ENCODE data around the gene HSD17B4. TPM values are rescaled to one million over a fixed set of nuclear protein-coding genes. Genes with fewer than 3 reads are reported as not detected.

HSD17B4 gene
- total RNA-seq, 4 donors from 2014 or later, result 205 to 356 (median 296) TPM

- no peak for TF ChIP-seq CTCF (IDR thresholded peaks at IDR 0.05; ENCODE audit: low read depth)
Measured at GRCh38 chr5:119411361-119412278, 40.7 kb upstream of the HSD17B4 start.

DNA sequence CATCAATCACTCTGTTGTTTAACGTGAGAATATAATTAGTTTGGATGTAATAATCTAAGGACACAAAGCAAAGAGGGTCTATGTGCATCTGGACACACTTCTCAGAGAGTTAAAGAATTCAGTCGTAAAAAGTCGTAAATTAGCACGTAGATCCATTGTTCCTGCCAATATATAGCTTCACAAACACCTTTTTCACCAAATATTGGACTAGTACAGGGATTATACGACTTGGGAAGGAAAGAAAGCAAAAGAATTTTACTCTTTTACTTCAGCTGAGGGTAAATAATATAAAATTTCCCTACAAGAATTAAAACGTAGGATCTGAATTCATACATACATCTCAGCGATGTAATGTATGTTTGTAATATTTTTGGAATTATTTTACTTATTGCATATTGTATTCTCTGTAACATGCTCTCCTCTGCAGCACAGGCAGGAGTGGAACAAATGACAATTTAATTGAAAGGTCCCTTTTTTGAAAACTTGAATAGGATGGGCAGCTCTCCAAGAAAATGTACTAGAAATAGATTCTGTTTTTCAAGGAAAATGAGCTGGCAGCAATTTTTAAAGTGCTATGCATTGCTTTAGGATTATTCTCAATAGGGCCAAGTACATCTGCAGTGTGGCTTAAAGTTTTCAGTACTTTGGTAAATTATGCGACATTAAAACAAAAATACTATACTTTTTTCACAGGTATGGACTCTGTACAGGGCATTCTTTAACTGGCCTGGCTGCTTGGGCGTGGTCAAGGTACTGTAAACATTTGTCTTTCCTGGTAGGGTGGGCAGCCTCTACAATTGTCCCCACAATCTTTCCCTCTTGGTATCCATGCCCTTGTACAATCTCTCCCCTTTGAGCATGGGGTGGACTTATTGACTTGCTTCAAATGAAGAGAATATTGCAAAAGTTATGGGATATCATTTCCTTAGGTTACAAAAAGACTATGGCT lies 39.7 kb upstream of the HSD17B4 start:
- TF ChIP-seq CTCF (IDR thresholded peaks at IDR 0.05; ENCODE audit: low read depth), result no peak

DNA sequence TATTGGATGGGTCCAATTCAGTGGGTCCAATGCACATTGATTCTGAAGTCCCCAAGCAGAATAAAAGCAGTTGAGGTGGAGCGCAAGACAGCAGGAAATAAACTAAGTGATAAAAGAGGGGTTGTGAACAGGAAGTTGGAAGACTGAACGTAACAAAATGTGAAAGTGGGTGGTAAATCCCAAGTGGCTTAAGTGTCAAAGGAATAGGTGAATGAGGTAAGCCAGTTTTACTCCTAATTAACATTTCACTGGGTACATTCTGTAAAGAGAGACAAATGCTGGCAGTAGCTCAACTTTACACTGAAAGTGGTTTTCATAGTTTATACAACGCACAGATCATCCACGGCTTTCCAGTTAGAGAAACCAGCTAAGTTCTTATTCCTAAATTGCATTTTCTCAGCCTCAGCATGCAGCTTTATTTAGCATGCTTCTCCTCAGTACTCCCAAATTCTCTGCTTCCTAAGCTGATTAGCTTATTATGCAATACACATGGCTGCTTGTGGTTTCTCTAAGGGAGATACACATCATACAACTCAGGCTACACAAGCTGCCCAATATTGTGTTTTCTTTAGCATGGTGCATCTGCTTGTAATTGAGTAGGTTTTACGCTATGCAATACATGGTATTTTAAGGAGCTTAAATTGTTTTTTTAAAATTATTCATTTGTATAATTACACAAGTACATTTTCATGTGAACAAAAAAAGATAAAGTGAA lies 34.2 kb upstream of the HSD17B4 start:
- no peak for TF ChIP-seq CTCF (IDR thresholded peaks at IDR 0.05; ENCODE audit: low read depth)

GRCh38 chr5:119418606-119419100 lies 33.6 kb upstream of the HSD17B4 start:
- TF ChIP-seq CTCF (IDR thresholded peaks at IDR 0.05; ENCODE audit: low read depth), result no peak

- no peak for TF ChIP-seq CTCF (IDR thresholded peaks at IDR 0.05; ENCODE audit: low read depth)
Measured at GRCh38 chr5:119420169-119420568, 32.1 kb upstream of the HSD17B4 start.

DNA sequence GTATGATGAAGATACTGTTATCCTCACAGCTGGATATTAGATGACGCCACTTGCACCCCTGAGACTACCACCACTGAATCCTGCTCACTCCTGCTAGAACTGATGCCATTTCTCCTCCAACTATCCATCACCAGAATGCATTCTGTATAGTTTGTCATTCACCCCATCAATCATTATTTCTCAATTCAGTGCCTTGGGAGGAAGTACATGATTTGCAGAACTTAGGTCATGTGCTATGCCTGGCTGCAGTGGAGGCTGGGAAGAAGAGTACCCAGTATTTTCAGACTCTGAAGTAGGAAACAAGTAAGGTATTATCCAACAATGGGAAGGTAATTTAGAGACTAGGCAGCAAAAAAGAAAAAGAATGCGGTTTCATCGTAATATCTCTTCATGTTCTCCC lies 26.2 kb upstream of the HSD17B4 start:
- no peak for TF ChIP-seq CTCF (IDR thresholded peaks at IDR 0.05; ENCODE audit: low read depth)

All from subcutaneous adipose tissue (tissue), 4 donors.